GM12878 (cell line): Measurements from ENCODE around the gene BTBD9. TPM values are rescaled to one million over a fixed set of nuclear protein-coding genes. Genes with fewer than 3 reads are reported as not detected.

Source experiments
- ATAC-seq: fragments of 200-7000 bp; cut with Tn5 transposase; 3 replicates; pipeline ENCODE4 v1.9.1; 2020; ENCODE audit warnings: mild to moderate bottlenecking, moderate library complexity
- BruUV-seq: library from RNA; stranded (reverse); fragments of 400-500 nt; replicated peaks from 2 replicates; lab custom pipeline; 2021; lab: Mats Ljungman, UMichigan
- CTCF ChIA-PET: fragments of 300-600 bp; sonication (Branson Sonifier 250); formaldehyde crosslinking; extraction: SDS; loops from one replicate; lab custom pipeline; 2021; ENCODE audit warnings: inconsistent platforms; lab: Yijun Ruan, JAX
- POLR2A ChIA-PET: fragments of 350-600 bp; formaldehyde crosslinking; extraction: SDS; loops from one replicate; lab custom pipeline; 2021; ENCODE audit warnings: inconsistent platforms; lab: Charles Lee
- RAD21 ChIA-PET: fragments of 300-600 bp; sonication (Branson Sonifier 250); formaldehyde crosslinking; loops from one replicate; lab custom pipeline; 2023; ENCODE audit warnings: antibody characterized with exemption; ENCODE audit not compliant: unreplicated experiment; lab: Charles Lee
- SMC1A ChIA-PET: fragments of 300-600 bp; sonication (Branson Sonifier 250); formaldehyde crosslinking; loops from one replicate; lab custom pipeline; 2023; ENCODE audit not compliant: unreplicated experiment, uncharacterized antibody; lab: Charles Lee
- DNase-seq: peaks from one replicate; pipeline ENCODE4 v3.0.0-alpha.2; 2011; ENCODE audit warnings: low read depth, low spot score
- FAIRE-seq: peaks from 3 replicates; lab custom pipeline; 2011; peaks lifted over from hg19 to GRCh38; lab: Jason Lieb, UNC
- H2AFZ ChIP-seq: 2 replicates; pipeline ENCODE4 v1.6.0; 2011; ENCODE audit warnings: low read depth, low read length, control low read depth; ENCODE audit not compliant: control insufficient read depth
- H3K27ac ChIP-seq: 2 replicates; pipeline ENCODE4 v1.5.1; 2011; ENCODE audit warnings: control low read depth; ENCODE audit not compliant: control insufficient read depth, insufficient read depth
- H3K27me3 ChIP-seq, 2 experiments: replicated peaks in 1 of 2; 2 replicates each; pipeline versions ENCODE4 v1.6.0 to v1.6.1; 2011; ENCODE audit warnings: low read length in 1 of 2; ENCODE audit not compliant: control insufficient read depth in 2 of 2, insufficient read depth in 2 of 2
- H3K36me3 ChIP-seq, 2 experiments: 2 replicates each; pipeline ENCODE4 v1.5.1; 2011; ENCODE audit warnings: low read length in 1 of 2; ENCODE audit not compliant: control insufficient read depth in 2 of 2, insufficient read depth in 2 of 2
- H3K4me1 ChIP-seq: 2 replicates; pipeline ENCODE4 v1.6.1; 2011; ENCODE audit warnings: mild to moderate bottlenecking, low read length, moderate library complexity, mixed read lengths; ENCODE audit not compliant: control insufficient read depth, insufficient read depth
- H3K4me2 ChIP-seq: 2 replicates; pipeline ENCODE4 v1.6.0; 2011; ENCODE audit warnings: control low read depth; ENCODE audit not compliant: control insufficient read depth, insufficient read depth
- H3K4me3 ChIP-seq: fragments of 200-600 bp; sonication (generic); 2 replicates; pipeline ENCODE4 v1.5.1; 2016
- H3K79me2 ChIP-seq: 2 replicates; pipeline ENCODE4 v1.6.0; 2011; ENCODE audit warnings: low read length; ENCODE audit not compliant: control insufficient read depth, insufficient read depth
- H3K9ac ChIP-seq: 2 replicates; pipeline ENCODE4 v1.8.0; 2011; ENCODE audit warnings: low read length, control low read depth, mixed read lengths; ENCODE audit not compliant: control insufficient read depth, insufficient read depth
- H3K9me3 ChIP-seq: replicated peaks from 3 replicates; pipeline ENCODE4 v1.5.1; 2011; ENCODE audit warnings: mild to moderate bottlenecking, low read length; ENCODE audit not compliant: control insufficient read depth, insufficient read depth
- H4K20me1 ChIP-seq: 2 replicates; pipeline ENCODE4 v1.6.0; 2011; ENCODE audit not compliant: control insufficient read depth, insufficient read depth
- BHLHE40 ChIP-seq, 2 experiments: fragments of 450-650 bp in 1 of 2; IDR thresholded peaks; 2 replicates each; pipeline ENCODE4 v1.6.1; 2011 to 2017; ENCODE audit warnings: low read depth in 2 of 2, borderline replicate concordance in 1 of 2, improper control_type of control experiment in 1 of 2, low read length in 1 of 2, mild to moderate bottlenecking in 1 of 2
- CHD4 ChIP-seq: fragments of 200-600 bp; sonication (generic); IDR thresholded peaks from 2 replicates; pipeline ENCODE4 v1.6.1; 2016; ENCODE audit warnings: mild to moderate bottlenecking
- EZH2 ChIP-seq: IDR thresholded peaks from 2 replicates; pipeline ENCODE4 v1.6.1; 2012; ENCODE audit warnings: low read depth, mild to moderate bottlenecking, control low read depth, inconsistent platforms, low read length, borderline replicate concordance; ENCODE audit not compliant: control insufficient read depth
- FOS ChIP-seq: IDR thresholded peaks from 3 replicates; pipeline ENCODE4 v1.6.1; 2011; ENCODE audit warnings: borderline replicate concordance; ENCODE audit not compliant: insufficient read length; ENCODE audit errors: extremely low read depth
- PKNOX1 ChIP-seq: fragments of 450-650 bp; IDR thresholded peaks from 2 replicates; pipeline ENCODE4 v1.6.1; 2016; ENCODE audit warnings: mild to moderate bottlenecking
- RAD51 ChIP-seq: fragments of 450-650 bp; IDR thresholded peaks from 2 replicates; pipeline ENCODE4 v1.6.1; 2016; ENCODE audit warnings: moderate library complexity, mild to moderate bottlenecking, inconsistent platforms
- SREBF1 ChIP-seq: IDR thresholded peaks from 2 replicates; pipeline ENCODE4 v1.6.1; 2012; ENCODE audit warnings: mild to moderate bottlenecking, low read length
- WGBS: methylation state at CpG from one replicate; pipeline ENCODE4 v1.1.6; 2016; ENCODE audit warnings: low lambda C conversion rate; ENCODE audit not compliant: insufficient replicate concordance, insufficient coverage; ENCODE audit errors: missing lambda C conversion rate; 5-methylcytosine and 5-hydroxymethylcytosine counted together
- in situ Hi-C: fragments of 300-500 bp; cut with MboI; formaldehyde crosslinking; loops from 9 replicates; pipeline ENCODE4 v1.14.3; 2018; ENCODE audit warnings: mixed read lengths
- intact Hi-C: fragments of 100-400 bp; cut with micrococcal nuclease; formaldehyde crosslinking; loops from one replicate; pipeline ENCODE4 v1.14.2; 2022; ENCODE audit not compliant: unreplicated experiment
- polyA plus RNA-seq, 11 experiments: library from polyadenylated mRNA; depleted of rRNA in 4 of 11; unstranded in 6 of 11; stranded (reverse) in 5 of 11; fragments of >200 nt; fragmentation: Nextera tagmentation in 4 of 11; fragmentation: Illumina TruSeq in 1 of 11; extraction: Ambion mirVana in 4 of 11; extraction: Trizol in 1 of 11; gene quantifications; 1 replicate in 1 of 11; 2 replicates in 10 of 11; pipeline versions ENCODE4 v1.2.1 to v1.2.3, GENCODE V29; 2011 to 2016; ENCODE audit warnings: inconsistent platforms in 2 of 11, missing spikeins in 2 of 11, low read depth in 1 of 11
- total RNA-seq, 4 experiments: library from RNA; depleted of rRNA in 3 of 4; stranded (reverse); fragments of >200 nt in 3 of 4; fragmentation: Illumina TruSeq in 1 of 4; extraction: Trizol in 1 of 4; gene quantifications; 2 replicates each; pipeline versions ENCODE4 v1.2.1 to v1.2.3, GENCODE V29; 2013 to 2021

BTBD9 gene
- total and polyA plus RNA-seq, 10 of the 15 experiments (the other 5 are each of a cell fraction or from before 2014, with no cell fraction given), result 0.22 to 8.6 (median 4.6) TPM

GRCh38 chr6:38522322-38522721, 117.4 kb downstream of the BTBD9 start:
- H3K4me2 ChIP-seq, result no peak overlapping the region
- SMC1A ChIA-PET, result no interaction called here
- no peaks in the 10 kb centered on the region for H3K4me1 ChIP-seq
- intact Hi-C loops, result no loop called here
- H3K79me2 ChIP-seq, result no peaks in the 10 kb centered on the region
- in situ Hi-C loops, result no loop called here
- H3K27me3 ChIP-seq, result no peaks in the 10 kb centered on the region
- 62% methylated on average over 2 of the region's 2 CpGs for WGBS
- RAD21 ChIA-PET, result no interaction called here
- H3K4me3 ChIP-seq, result no peak overlapping the region
- no peaks in the 10 kb centered on the region for H4K20me1 ChIP-seq
- no peak for DNase-seq
- no peak for FAIRE-seq
- TF ChIP-seq RAD51, result no peak
- no peak for TF ChIP-seq SREBF1
- TF ChIP-seq EZH2, result no peak
- no peak for TF ChIP-seq FOS
- no peak for TF ChIP-seq BHLHE40 (IDR thresholded peaks at IDR 0.05; ENCODE audit: borderline replicate concordance in 1 of 2, low read depth in 2 of 2, low read length in 1 of 2)
- no peak for TF ChIP-seq CHD4
- TF ChIP-seq PKNOX1, result no peak
- POLR2A ChIA-PET, result no interaction called here
- CTCF ChIA-PET, result no interaction called here
- no peak overlapping the region for H3K27ac ChIP-seq
- no peaks in the 10 kb centered on the region for H3K36me3 ChIP-seq
- no TSS peak for BruUV-seq
- H3K9ac ChIP-seq, result no peak overlapping the region
- peaks cover 5% of the 10 kb centered on the region; the same call in 1 of the 3 replicates for H3K9me3 ChIP-seq
- ATAC-seq, result no peak
- H2AFZ ChIP-seq, result no peak overlapping the region
